GM21576 (cell line): ENCODE results near the gene TP63.

Experiments
- ATAC-seq: cut with Tn5 transposase; IDR thresholded peaks from one replicate; pipeline ENCODE4 v1.9.1; 2021; ENCODE audit warnings: mild to moderate bottlenecking, moderate library complexity; ENCODE audit not compliant: unreplicated experiment

TP63 gene

DNA sequence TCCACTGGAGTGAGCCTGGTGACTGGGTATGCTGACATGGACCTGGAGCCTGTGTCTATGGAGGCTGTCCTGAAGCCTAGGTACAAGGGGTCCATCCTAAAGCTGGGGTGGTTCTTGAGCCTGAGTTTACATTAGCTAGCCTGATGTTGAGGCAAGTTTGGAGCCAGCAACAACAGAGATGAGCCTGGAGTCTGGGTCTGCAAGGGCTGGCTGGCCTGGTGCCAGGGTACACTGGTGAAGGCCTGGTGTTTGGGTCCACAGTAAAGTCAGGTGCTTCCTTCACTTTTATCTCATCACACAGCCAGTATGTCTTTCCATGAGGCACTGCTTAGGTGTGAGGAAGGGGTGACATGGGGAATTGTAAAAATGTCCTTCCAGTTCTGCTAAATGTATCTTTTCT is 49.5 kb downstream of the TP63 start:
- no peak for ATAC-seq

DNA sequence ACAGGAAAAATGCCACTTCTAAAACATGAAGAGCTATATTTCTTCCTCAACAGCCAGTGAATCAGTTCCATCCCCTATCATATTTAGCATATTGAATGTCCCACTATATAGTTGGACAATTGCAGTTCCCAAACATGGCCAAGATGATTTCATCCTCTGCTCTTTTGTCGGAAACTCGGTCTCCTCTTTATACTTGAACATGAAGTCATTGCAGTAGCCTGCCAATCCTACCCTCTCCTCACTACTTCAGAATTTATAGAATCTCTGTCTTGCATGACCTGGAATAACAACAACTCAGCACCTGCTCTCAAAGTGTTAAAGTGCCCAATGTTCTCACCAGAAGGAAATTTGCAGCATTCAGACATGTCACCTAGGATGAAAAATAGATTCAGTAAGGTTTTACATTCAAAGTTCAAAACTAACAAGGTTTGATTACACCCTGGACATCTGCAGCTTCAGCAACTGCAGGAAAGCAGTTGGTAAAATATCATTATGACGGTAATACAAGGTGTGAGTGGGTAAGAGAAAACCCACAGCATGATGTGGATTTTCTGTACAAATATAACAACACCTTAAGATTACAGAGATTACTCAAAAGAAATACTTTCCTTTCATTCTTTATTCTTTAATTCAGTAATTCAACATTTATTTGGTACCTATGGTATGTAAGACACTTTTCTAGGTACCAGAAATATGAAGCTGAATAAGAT is 52.5 kb downstream of the TP63 start:
- no peak for ATAC-seq

DNA sequence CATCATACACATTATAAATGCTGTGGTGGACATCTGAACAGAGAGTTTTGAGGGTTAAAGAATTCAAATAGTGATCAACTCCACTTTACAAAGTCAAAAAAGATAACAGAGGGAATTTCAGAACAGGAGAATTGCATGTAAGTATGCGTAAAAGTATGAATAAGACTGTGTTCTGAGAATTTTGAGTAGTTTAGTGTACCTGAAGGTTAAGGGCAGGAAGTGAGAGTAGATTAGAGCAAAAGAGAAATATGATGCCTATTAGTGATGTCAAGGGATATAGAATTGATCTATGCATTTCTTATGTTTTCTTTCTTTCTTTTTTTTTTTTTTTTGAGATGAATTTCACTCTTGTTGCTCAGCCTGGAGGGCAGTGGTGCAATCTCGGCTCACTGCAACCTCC is 53.1 kb downstream of the TP63 start:
- ATAC-seq = no peak

DNA sequence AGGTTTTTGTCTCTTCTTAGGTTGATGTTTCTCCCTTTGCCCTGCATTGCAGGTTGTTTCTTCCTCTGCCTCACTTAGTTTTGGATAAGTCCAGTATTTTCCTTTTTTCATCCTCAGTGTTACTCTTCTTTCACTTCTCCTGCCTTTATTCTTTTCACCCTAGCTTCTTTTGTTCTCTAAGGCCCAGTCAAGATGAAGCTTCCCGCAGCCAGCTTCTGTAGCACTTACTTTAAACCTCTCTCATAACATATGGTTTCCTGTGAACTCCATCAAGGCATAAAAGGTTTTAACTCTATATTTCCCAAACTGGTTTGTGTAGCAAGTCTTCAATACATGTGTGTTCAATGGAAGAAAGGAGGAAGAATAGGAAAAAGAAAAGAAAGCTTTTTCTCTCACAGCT is 54.1 kb downstream of the TP63 start:
- no peak for ATAC-seq

DNA sequence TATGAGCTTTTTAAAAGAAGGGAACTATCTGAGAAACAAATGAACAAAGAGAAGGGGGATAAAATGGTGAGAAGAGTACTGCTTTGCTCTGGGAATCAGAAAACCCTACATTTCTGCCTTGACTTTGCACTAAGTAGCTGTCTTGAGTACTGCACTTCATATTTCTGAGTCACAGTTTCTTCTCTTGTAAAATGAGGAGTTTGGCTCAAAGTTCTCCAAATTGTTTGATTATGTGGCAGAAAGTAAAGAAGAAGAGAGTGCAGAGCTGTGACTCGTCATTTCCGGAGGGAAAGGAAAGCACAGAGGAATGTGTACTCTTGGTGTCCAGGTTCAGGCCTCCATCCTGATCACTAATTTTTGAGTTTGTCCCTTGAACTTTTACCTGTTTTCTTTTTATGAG is 54.7 kb downstream of the TP63 start:
- ATAC-seq = no peak

DNA sequence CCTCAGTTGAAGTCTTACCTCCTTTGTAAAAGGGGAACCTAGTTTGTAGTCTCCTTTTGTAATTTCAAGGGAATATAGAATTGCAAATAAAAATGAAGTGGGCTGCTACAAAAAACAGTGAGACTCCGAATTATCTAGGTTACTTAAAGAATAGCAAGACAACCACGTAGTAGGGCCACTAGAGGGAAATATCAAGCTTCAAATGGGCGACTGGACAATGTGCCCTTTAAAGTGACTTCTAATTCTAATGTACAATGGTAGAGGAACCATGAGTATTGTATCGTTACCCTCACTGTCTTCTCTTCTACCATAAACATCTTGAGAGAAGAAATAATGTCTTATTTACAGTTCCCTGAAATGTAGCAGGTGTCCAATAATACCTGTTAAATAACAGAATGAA is 56.3 kb downstream of the TP63 start:
- no peak for ATAC-seq

DNA sequence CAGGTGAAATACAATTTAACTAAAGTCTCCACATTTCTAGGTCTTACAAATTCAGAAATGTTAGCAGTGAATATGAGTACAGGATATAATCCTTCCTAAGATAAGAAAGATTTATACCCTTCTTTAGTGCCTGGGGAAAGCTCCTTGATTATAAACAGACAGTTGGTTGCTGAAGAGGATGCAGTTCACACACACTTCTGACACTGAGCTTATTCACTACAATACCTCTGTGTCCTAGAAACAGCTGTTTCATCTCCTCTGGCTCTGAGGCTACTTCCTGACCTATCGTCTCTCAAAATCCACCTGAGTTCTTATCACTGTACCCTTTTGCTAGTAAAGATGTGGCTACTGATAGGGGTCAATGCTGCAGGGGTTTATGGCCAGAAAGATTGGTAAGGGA is 57.1 kb downstream of the TP63 start:
- no peak for ATAC-seq

DNA sequence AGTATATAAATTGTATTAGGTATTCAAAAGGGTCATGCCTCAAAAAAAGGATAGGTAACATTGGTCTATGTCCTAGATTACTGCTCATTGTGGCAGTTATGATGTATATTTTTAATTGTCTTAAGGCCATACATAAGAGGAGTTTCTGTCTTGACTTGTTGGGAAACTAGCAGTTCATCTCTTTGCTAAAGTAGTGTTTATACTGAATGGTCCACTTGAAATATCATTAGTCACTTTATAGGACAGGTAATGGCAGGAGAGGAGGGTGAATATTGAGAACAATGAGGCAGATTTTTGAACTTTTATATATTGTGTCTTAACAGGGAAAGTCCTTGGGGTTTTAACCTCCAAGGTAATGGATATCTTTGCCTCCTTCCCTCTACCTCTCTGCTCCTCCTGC is 58.4 kb downstream of the TP63 start:
- ATAC-seq = no peak

DNA sequence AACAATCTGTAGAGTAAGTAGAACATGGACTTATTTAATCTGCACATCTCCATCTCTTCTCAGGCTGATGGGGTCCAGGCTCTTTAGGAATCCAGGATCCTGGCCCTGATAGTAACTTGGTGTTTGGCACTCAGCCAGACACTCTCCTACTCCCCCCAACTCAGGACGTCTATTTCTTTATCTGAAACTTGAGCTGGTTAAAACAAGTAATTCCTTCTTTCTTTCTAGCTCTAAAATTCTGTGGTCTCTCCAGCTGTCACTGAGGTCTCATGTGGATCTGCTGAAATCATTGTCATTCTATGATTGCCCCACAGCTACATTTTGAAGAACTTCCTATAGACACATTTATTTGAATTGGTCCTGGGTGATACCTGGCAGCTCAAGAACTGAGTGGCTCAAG is 59.0 kb downstream of the TP63 start:
- no peak for ATAC-seq

DNA sequence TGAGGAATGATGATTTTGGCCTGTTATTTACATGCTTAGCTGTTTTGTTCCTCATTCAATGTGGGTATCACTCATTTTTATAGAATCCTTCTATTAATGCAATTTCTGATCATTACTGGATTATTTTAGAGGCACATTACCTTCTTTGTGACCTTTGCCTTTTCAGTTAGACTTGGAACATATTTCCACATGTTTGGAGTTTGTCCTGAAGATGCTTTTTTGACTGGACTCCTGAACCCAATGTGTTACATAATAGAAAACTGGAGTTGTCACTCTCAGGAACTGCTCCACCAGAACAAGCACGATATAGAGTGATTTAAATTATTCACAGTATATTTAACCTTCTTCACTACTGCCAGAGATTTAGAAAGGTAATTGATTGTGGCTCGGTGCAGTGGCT is 59.5 kb downstream of the TP63 start:
- ATAC-seq = no peak

DNA sequence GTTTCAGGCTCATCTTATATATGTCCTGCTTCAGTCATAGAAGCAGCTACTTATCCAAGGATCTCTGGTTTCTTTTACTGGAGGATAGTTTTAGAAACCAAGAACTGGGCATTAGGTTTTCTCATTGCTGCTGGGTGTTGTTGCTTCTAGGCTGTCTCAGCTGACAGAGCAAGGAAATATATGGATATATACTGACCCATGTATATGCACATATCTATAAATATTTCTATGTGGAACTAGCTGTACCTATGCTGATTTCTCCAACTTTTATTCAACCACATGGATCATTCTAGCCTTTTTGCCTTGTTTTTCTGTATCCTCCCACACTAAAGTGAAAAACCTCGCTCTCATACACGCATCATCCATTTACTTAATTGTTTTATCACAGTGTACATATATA is 64.2 kb downstream of the TP63 start:
- ATAC-seq = no peak

DNA sequence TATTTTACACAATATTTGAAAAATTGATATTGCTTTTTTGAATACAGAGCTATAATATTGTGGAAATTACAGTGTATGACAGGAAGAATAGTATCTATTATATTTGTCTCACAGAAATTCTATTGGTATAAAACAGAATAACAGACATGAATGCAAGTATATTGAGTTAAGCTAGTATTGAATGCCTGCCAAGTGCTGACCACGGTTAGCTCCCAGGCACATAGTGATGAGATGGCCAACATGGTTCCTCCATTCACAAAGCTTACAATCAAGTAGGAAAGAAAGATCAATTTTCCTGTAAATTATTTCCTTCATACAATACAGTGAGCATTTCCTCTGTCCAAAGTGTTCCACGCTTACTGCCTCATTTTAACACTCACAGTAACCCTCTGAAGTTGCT is 67.6 kb downstream of the TP63 start:
- ATAC-seq = no peak

DNA sequence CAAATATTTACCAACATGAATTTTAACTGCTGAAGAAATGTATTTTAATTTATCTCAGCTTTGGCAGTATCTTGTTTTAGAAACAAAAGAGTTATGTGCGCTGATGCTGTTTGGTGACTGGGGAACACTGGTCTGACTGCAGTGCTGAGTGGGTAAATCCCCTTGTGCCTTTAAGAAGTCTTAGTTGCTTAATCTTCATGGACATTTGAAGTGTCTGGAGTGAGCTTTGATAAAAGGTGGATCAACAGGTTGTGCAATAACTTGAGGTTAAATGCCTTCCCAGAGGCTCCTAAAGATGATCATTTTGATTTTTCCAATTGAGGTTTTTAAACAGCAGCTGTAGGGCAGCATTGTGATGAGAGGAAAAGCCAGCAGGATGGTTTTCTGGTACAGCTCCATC is 68.7 kb downstream of the TP63 start:
- ATAC-seq = no peak

DNA sequence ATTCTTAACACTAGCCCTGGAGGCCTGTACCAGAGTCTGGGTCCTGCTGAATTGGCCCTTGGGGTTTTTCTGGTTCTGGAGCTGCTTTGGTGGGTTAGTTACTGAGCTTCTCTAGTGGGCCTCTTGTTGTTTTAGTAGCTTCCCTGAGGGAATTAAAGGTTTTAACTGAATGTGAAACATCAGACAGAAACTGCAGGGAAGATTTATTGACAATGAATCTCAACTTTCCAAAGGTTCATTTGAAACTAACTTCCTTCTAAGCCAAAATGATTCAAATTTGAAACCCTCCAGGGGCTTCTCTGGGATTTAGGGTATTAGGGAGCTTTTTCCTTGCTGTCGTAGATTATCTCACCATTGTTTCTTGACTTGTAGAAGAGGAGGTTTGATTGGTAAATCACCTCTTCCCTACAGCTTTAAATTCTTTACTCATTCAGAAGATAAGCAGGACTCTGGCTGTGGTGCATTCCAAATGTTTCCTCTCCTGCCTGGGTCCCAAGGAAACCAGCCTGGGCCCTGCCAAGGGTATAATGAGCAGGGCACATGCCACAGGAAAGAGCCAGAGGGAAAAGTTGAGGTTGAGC is 71.0 kb downstream of the TP63 start:
- ATAC-seq = no peak

DNA sequence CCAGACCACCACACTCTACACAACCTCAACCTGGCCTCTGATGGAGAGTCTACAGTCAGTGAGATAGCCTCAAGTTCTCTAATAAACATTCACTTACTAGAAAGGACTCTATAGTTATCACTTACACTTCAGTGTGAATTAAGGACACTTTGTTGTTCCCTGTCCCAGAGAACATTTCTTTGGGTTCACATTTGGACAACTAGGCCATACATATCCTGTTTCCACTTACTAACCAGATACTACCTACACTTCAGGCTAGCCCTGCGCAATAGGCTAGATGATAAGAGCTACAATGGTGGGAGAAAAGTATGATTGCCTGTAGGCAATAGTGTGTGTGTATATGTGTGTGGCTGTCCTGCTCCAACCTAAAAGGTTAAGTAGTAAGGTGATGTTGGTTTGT is 72.7 kb downstream of the TP63 start:
- ATAC-seq = no peak

DNA sequence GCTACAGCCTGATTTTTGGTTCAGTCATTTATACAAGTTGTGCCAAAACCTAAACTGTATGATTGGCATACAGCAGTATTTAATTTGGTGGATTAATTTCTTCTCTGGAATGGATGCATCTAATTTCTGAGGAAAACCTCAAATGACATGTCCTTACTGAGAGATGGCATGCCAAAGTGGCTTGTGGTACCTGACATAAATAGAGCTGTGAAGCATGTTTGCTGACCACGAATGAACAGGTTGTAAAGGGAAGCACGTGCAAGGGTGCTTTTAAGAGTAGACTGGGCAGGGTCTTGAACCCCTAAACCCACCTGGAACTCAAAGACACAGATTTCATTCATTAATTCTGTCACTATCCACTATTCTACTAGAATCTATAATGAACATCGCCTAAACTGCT is 77.2 kb downstream of the TP63 start:
- no peak for ATAC-seq

DNA sequence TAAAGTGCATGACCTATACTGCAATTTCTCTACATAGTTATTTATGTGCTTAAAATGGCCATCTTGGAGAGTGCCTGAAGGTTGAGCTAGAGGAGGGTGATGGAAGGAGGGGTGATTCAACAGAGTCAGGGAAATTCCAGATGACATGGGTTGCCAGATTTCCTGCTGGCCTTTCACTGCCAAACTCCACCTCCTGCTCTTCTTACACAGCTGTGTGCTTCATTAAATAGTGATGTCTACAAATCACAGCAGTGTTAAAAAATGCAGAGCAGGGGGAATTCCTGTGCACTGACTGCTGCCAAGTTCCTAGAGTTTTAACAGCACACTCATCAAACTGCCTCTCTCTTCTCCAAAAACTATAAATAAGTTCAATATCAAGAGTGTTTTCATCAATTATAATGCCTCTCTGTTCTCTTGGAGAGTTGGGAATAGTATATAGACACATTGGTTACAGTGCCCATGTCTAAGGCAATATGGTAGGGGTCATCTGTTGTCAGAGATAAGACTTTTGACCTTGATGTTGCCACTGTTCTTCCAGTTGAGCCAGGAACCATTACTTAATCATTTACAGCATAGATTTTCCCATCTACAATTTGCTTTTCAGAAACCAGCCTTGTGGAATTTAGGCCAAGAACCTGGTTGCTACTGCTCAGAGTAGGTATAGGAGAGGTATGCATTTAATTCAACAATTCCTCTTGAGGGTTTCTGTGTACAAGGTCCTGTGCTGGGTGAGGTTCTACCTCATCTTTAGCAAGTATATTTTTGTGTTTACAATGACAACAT is 79.6 kb downstream of the TP63 start:
- no peak for ATAC-seq

DNA sequence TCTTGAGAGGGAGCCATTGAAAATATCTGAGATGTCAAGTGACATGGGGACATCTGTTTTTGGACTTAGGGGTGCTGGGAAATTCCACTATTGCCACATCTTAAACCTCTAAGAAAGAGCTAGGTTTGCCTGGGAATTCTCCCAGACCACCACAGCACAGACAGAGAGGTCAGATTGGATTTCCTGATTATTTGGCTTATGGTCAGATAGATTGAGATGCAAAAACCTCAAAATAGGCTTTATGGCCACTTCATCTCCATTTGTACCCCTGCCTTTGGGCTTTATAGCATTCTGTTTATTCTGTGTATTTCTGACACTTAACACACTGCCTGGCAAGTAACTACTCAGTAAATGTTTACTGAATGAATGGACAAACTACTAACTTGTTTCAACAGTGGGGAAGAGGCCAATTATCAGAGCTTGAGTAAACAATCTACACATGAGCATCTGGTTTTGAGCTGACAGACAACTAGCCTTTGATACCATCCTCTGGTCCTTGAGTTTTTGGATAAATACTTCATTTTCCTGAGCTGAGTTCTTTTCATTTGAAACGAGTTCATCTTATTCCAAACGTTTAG is 81.8 kb downstream of the TP63 start:
- ATAC-seq = no peak

DNA sequence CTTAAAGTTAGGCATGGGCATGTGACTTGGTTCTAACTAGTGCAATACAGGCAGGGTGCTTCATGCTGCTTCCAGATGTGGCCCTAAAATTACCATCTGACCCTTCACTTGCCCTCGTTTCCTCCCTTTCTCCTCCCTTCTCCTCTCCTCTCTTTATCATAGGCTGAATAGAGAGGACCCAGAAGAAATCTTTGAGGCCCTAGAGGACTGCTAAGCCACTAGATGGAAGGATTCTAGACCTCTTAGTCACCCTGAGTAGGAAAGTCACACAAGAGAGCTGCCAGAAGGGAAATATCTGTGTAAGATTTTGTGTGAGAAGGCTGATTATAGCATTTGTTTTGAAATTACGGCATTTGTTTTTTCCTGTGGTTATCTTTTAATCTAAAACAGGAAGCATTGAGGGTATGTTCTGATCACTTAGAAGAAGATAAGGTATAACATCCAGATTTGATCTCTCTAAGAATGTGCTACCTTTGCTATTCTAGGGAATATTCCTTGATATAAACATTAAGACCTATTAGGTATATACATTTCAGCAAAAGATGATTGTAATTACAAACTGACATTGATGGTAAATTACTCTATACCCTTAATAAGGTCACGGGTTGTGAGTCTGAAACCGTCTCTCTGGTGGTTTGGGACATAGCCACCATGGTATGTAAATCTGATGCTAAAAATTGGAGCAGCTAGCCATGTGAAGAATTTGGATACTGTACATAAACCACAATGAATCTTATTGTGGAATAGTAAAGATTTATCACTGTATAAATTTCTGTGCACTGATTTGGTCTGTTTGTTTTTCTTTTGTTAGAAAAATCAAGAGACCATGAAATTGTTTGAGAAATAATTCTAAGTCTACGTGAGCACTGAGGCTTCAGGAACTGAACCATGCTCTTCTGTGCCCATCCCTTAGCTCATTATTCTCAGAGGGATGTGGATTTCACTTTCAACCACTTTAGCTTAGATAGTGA is 84.1 kb downstream of the TP63 start:
- ATAC-seq = peak; percentile 64

DNA sequence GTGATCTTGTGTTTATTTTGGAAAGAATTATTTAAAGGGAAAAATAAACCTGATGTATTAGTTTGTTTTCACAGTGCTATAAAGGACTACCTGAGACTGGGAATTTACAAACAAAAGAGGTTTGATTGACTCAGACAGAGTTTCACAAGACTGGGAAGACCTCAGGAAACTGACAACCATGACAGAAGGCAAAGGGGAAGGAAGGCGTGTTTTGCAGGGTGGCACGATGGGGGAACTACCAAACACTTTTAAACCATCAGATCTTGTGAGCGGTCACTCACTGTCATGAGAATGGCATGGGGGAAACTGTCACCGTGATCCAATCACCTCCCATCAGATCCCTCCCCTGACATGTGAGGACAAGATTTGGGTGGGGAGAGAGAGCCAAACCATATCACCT is 87.0 kb downstream of the TP63 start:
- no peak for ATAC-seq
